SK-N-SH (cell line): ENCODE data around the gene KDM4C. TPM values are rescaled to one million over a fixed set of nuclear protein-coding genes. Genes with fewer than 3 reads are reported as not detected.
A peak's percentile ranks its signal among the peaks of the same experiment; 100 is the strongest.
"Not testable (repeated sequence)": the region's sequence is repeated elsewhere in the genome, so short reads cannot be mapped to it uniquely, and the experiment has no call there.

Experiments
- CTCF ChIA-PET: fragments of 300-600, 350-600 bp; formaldehyde crosslinking; extraction: SDS; loops from one replicate; lab custom pipeline; 2021; lab: Yijun Ruan, JAX
- POLR2A ChIA-PET: fragments of 350-600 bp; sonication (Branson Sonifier 250); formaldehyde crosslinking; extraction: SDS; loops from one replicate; lab custom pipeline; 2020; ENCODE audit warnings: antibody characterized with exemption, inconsistent platforms; lab: Yijun Ruan, JAX
- DNase-seq: peaks from one replicate; pipeline ENCODE4 v3.0.0; 2012
- H2AFZ ChIP-seq: fragments of 200-600 bp; sonication (generic); 2 replicates; pipeline ENCODE4 v1.8.1; 2016; ENCODE audit warnings: antibody characterized with exemption, mild to moderate bottlenecking, low read depth
- H3F3A ChIP-seq: fragments of 200-600 bp; sonication (generic); replicated peaks from 2 replicates; pipeline ENCODE3; 2016; ENCODE audit warnings: antibody characterized with exemption, mild to moderate bottlenecking; ENCODE audit not compliant: insufficient read depth
- H3K27ac ChIP-seq, 2 experiments: fragments of 200-500 bp in 1 of 2; fragments of 200-600 bp in 1 of 2; sonication (Bioruptor generic) in 1 of 2; sonication (generic), shearing (Covaris generic) in 1 of 2; 2 replicates each; pipeline versions ENCODE4 v1.5.1 to v1.6.1; 2014 to 2016; ENCODE audit warnings: low read depth in 2 of 2, inconsistent platforms in 1 of 2, low read length in 1 of 2, mild to moderate bottlenecking in 1 of 2, mixed read lengths in 1 of 2
- H3K27me3 ChIP-seq: fragments of 200-600 bp; sonication (generic), shearing (Covaris generic); 2 replicates; pipeline ENCODE4 v1.6.1; 2016; ENCODE audit warnings: mixed run types; ENCODE audit not compliant: insufficient read depth
- H3K36me3 ChIP-seq, 2 experiments: fragments of 200-500 bp in 1 of 2; fragments of 200-600 bp in 1 of 2; sonication (Bioruptor generic) in 1 of 2; sonication (generic) in 1 of 2; replicated peaks in 1 of 2; 2 replicates each; pipeline versions ENCODE3 to v1.5.1; 2014 to 2016; ENCODE audit warnings: low read length in 1 of 2, mild to moderate bottlenecking in 1 of 2; ENCODE audit not compliant: insufficient read depth in 2 of 2, control insufficient read depth in 1 of 2
- H3K4me1 ChIP-seq, 2 experiments: fragments of 200-500 bp in 1 of 2; fragments of 200-600 bp in 1 of 2; sonication (Bioruptor generic) in 1 of 2; sonication (generic), shearing (Covaris generic) in 1 of 2; 2 replicates each; pipeline versions ENCODE4 v1.5.1 to v1.6.1; 2014 to 2016; ENCODE audit warnings: low read depth in 1 of 2, low read length in 1 of 2, mixed run types in 1 of 2; ENCODE audit not compliant: insufficient read depth in 2 of 2, control insufficient read depth in 1 of 2
- H3K4me2 ChIP-seq: fragments of 200-600 bp; sonication (generic), shearing (Covaris generic); 2 replicates; pipeline ENCODE4 v1.6.1; 2017; ENCODE audit warnings: mixed run types
- H3K4me3 ChIP-seq, 2 experiments: fragments of 200-500 bp in 1 of 2; fragments of 200-600 bp in 1 of 2; sonication (Bioruptor generic) in 1 of 2; sonication (generic), shearing (Covaris generic) in 1 of 2; 2 replicates each; pipeline versions ENCODE4 v1.5.1 to v1.8.1; 2014 to 2016; ENCODE audit warnings: low read depth in 2 of 2, inconsistent platforms in 1 of 2, low read length in 1 of 2, mild to moderate bottlenecking in 1 of 2, mixed read lengths in 1 of 2, moderate library complexity in 1 of 2
- H3K79me2 ChIP-seq: fragments of 200-600 bp; sonication (generic); 2 replicates; pipeline ENCODE4 v1.8.1; 2017; ENCODE audit warnings: mild to moderate bottlenecking; ENCODE audit not compliant: insufficient read depth
- H3K9ac ChIP-seq: fragments of 200-600 bp; sonication (generic); 2 replicates; pipeline ENCODE4 v1.6.1; 2017; ENCODE audit warnings: mixed run types
- H3K9me2 ChIP-seq: fragments of 200-600 bp; sonication (generic); 2 replicates; pipeline ENCODE4 v1.6.1; 2017; ENCODE audit warnings: mixed run types
- H3K9me3 ChIP-seq: fragments of 200-600 bp; sonication (generic); 2 replicates; pipeline ENCODE4 v1.6.1; 2017; ENCODE audit warnings: mixed run types, mild to moderate bottlenecking, moderate library complexity
- H4K20me1 ChIP-seq: fragments of 200-600 bp; sonication (generic); 2 replicates; pipeline ENCODE4 v1.6.1; 2017; ENCODE audit warnings: mild to moderate bottlenecking, mixed run types; ENCODE audit not compliant: insufficient read depth
- ELF1 ChIP-seq: IDR thresholded peaks from 2 replicates; pipeline ENCODE4 v1.4.0; 2012
- EP300 ChIP-seq, 2 experiments: IDR thresholded peaks; 2 replicates each; pipeline versions ENCODE4 v1.4.0 to v1.6.1; 2012; ENCODE audit warnings: borderline replicate concordance in 1 of 2, low read depth in 1 of 2, low read length in 1 of 2
- FOXM1 ChIP-seq: IDR thresholded peaks from 2 replicates; pipeline ENCODE4 v1.4.0; 2012; ENCODE audit warnings: low read depth, mild to moderate bottlenecking
- NFIC ChIP-seq: IDR thresholded peaks from 2 replicates; pipeline ENCODE4 v1.4.0; 2012; ENCODE audit warnings: borderline replicate concordance
- RXRA ChIP-seq: IDR thresholded peaks from 2 replicates; pipeline ENCODE4 v1.4.0; 2012; ENCODE audit warnings: low read depth, mild to moderate bottlenecking, borderline replicate concordance
- TCF12 ChIP-seq: IDR thresholded peaks from 2 replicates; pipeline ENCODE4 v1.4.0; 2012
- WGBS: methylation state at CpG from one replicate; pipeline ENCODE4 v1.1.6; 2017; ENCODE audit warnings: low lambda C conversion rate; 5-methylcytosine and 5-hydroxymethylcytosine counted together
- polyA plus RNA-seq, 3 experiments: library from polyadenylated mRNA; depleted of rRNA; stranded (reverse); fragments of >200 nt; gene quantifications; 2 replicates each; pipeline ENCODE4 v1.2.3, GENCODE V29; 2012
- TF ChIP-seq, protein P1 (sequence below): IDR thresholded peaks from 2 replicates; pipeline ENCODE4 v1.4.0; 2012; ENCODE audit warnings: low read depth

KDM4C gene
- polyA plus RNA-seq, 1 of the 3 experiments (the other 2 are of a cell fraction) = 9.4 TPM

DNA sequence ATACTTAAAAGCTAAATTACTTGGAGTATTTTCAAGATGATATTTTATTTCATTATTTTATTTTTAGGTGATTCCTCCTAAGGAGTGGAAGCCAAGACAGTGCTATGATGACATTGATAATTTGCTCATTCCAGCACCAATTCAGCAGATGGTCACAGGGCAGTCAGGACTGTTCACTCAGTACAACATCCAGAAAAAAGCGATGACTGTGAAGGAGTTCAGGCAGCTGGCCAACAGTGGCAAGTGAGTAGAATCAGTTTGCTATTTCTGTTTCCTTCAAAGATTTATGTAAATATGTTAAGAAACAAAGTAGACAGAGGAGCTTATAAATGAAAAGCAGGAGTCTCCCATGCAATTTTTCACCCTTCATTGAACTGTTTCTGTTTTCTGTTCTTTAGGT, 47.8 kb downstream of the KDM4C start:
- Histone ChIP-seq H3K27ac (peak overlapping the region in 1 of 2 experiments; percentile 45; a peak in 1 of 4 replicates), H3K4me2 (no peak overlapping the region), H2AFZ (no peak overlapping the region), H4K20me1 (no peaks in the 10 kb centered on the region), H3K4me1 (peaks cover 0 to 3% of the 10 kb centered on the region in 2 experiments; a peak in 2 of 4 replicates), H3K36me3 (peaks cover 0 to 6% of the 10 kb centered on the region in 2 experiments), H3F3A (peaks cover 4% of the 10 kb centered on the region), H3K27me3 (no peaks in the 10 kb centered on the region), H3K9me2 (no peaks in the 10 kb centered on the region), H3K9me3 (no peaks in the 10 kb centered on the region), H3K9ac (no peak overlapping the region), H3K79me2 (no peaks in the 10 kb centered on the region), H3K4me3 (no peak overlapping the region)
- POLR2A ChIA-PET = interaction anchor here (0.5 kb wide), 1 partner anchor 124 kb away, joined by 3 read pairs; no protein-coding TSS in a partner anchor
- CTCF ChIA-PET = interaction anchor here (0.7 to 1.3 kb wide), 2 partner anchors 221 to 247 kb away, joined by 3 to 5 read pairs; no protein-coding TSS in a partner anchor
- peak; percentile 31 for DNase-seq
- TF ChIP-seq FOXM1 = no peak
- peak; percentile 20; the same call in 1 of the 2 replicates for TF ChIP-seq TCF12
- TF ChIP-seq, protein P1, sequence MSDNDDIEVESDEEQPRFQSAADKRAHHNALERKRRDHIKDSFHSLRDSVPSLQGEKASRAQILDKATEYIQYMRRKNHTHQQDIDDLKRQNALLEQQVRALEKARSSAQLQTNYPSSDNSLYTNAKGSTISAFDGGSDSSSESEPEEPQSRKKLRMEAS = no peak
- WGBS = 73% methylated on average over 1 of the region's 1 CpG

DNA sequence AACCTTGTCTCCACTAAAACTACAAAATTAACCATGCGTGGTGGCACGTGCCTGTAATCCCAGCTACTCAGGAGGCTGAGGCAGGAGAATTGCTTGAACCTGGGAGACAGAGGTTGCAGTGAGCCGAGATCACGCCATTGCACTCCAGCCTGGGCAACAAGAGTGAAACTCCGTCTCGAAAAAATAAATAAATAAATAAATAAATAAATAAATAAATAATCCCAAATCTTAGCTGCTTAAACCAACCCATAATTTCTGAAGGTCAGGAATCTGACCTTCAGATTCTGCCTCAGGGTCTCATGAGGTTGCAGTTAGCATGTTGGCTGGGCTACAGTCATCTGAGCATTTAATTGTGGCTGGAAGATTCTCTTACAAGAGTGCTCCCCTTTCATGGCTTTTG, 48.5 kb downstream of the KDM4C start:
- DNase-seq, H3K4me3 ChIP-seq, H3K79me2 ChIP-seq, H3K9ac ChIP-seq, H3K4me2 ChIP-seq, H3K36me3 ChIP-seq, H3K9me2 ChIP-seq, H3K9me3 ChIP-seq, H4K20me1 ChIP-seq, H2AFZ ChIP-seq, H3F3A ChIP-seq, H3K27ac ChIP-seq, H3K27me3 ChIP-seq, H3K4me1 ChIP-seq, POLR2A ChIA-PET: not testable (repeated sequence)
- CTCF ChIA-PET = interaction anchor here (1.3 kb wide), 1 partner anchor 246 kb away, joined by 5 read pairs; no protein-coding TSS in a partner anchor
- WGBS = 97% methylated on average over 6 of the region's 6 CpGs

DNA sequence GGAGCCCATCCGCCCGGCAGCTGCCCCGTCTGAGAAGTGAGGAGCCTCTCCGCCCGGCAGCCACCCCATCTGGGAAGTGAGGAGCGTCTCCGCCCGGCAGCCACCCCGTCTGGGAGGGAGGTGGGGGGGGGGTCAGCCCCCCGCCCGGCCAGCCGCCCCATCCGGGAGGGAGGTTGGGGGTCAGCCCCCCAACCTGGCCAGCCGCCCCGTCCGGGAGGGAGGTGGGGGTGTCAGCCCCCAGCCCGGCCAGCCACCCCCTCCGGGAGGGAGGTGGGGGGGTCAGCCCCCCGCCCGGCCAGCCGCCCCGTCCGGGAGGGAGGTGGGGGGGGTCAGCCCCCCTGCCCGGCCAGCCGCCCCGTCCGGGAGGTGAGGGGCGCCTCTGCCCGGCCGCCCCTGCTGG, 49.9 kb downstream of the KDM4C start:
- H3K36me3 ChIP-seq, H3K9ac ChIP-seq, H3K27me3 ChIP-seq, H4K20me1 ChIP-seq, H3K4me3 ChIP-seq, H2AFZ ChIP-seq, H3K79me2 ChIP-seq, DNase-seq, H3K4me1 ChIP-seq, H3F3A ChIP-seq, H3K9me3 ChIP-seq, CTCF ChIA-PET, H3K27ac ChIP-seq, H3K4me2 ChIP-seq, POLR2A ChIA-PET, H3K9me2 ChIP-seq: not testable (repeated sequence)
- WGBS = no CpG with 5 or more reads among the region's 30 CpGs

DNA sequence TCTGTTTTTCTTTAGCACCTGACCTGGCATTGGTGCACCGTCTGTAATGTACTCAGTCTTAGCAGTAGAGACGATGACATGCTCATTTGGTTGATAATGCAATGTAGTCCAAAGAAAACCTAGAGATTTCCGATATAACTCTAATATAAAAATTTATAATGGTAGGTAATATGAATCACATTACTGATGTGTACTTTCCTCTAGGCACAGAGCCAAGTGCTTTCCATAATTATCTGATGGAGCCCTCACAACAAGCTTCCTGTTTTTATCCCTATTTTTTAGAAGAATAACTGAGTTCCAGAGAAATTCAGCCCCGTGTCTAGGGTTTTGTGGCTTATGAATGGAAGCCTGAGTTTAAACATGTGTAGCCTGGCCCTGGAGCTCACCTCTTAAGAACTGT, 53.7 kb downstream of the KDM4C start:
- Histone ChIP-seq H3K4me3 (no peak overlapping the region), H3K36me3 (peaks cover 3 to 6% of the 10 kb centered on the region in 2 experiments), H3K27ac (peak overlapping the region in 1 of 2 experiments; percentile 82; a peak in 2 of 4 replicates), H3K27me3 (no peaks in the 10 kb centered on the region), H3K79me2 (no peaks in the 10 kb centered on the region), H3K9me3 (no peaks in the 10 kb centered on the region), H3K9me2 (no peaks in the 10 kb centered on the region), H3K9ac (no peak overlapping the region), H3K4me2 (no peak overlapping the region), H3F3A (no peaks in the 10 kb centered on the region), H3K4me1 (peaks cover 0 to 3% of the 10 kb centered on the region in 2 experiments; a peak in 2 of 4 replicates), H2AFZ (no peak overlapping the region), H4K20me1 (no peaks in the 10 kb centered on the region)
- ChIA-PET POLR2A (no interaction called here), CTCF (interaction anchor here (3.3 kb wide), 1 partner anchor 16 kb away, joined by 13 read pairs; no protein-coding TSS in a partner anchor)
- peak; percentile 47 for DNase-seq
- TF ChIP-seq NFIC (peak; percentile 52), EP300 (IDR thresholded peaks at IDR 0.05; ENCODE audit: borderline replicate concordance in 1 of 2, low read depth in 1 of 2, low read length in 1 of 2) (no peak), RXRA (no peak), ELF1 (no peak)
- WGBS = 28% methylated on average over 4 of the region's 4 CpGs
